ENCODE data around the gene COX8A. TPM values are rescaled to one million over a fixed set of nuclear protein-coding genes. Genes with fewer than 3 reads are reported as not detected.

The COX8A gene
- total and polyA plus RNA-seq, 9 of the 15 experiments (the other 6 are each of a cell fraction or from before 2014, with no cell fraction given), result 274 to 1,206 (median 526) TPM

GRCh38 chr11:63938479-63939396 is 35.7 kb upstream of the COX8A start, which contains the start of gene NAA40 (continued):
- TF ChIP-seq, protein P1, sequence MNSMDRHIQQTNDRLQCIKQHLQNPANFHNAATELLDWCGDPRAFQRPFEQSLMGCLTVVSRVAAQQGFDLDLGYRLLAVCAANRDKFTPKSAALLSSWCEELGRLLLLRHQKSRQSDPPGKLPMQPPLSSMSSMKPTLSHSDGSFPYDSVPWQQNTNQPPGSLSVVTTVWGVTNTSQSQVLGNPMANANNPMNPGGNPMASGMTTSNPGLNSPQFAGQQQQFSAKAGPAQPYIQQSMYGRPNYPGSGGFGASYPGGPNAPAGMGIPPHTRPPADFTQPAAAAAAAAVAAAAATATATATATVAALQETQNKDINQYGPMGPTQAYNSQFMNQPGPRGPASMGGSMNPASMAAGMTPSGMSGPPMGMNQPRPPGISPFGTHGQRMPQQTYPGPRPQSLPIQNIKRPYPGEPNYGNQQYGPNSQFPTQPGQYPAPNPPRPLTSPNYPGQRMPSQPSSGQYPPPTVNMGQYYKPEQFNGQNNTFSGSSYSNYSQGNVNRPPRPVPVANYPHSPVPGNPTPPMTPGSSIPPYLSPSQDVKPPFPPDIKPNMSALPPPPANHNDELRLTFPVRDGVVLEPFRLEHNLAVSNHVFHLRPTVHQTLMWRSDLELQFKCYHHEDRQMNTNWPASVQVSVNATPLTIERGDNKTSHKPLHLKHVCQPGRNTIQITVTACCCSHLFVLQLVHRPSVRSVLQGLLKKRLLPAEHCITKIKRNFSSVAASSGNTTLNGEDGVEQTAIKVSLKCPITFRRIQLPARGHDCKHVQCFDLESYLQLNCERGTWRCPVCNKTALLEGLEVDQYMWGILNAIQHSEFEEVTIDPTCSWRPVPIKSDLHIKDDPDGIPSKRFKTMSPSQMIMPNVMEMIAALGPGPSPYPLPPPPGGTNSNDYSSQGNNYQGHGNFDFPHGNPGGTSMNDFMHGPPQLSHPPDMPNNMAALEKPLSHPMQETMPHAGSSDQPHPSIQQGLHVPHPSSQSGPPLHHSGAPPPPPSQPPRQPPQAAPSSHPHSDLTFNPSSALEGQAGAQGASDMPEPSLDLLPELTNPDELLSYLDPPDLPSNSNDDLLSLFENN (IDR thresholded peaks at IDR 0.05; ENCODE audit: low read depth in 2 of 2, low read length in 2 of 2), result 0 out of 4 replicates have a peak, but pooled peaks of 1 of the 2 experiments have one; percentile 9
- TF ChIP-seq CBX3 (IDR thresholded peaks at IDR 0.05; ENCODE audit: borderline replicate concordance in 1 of 2, low read length in 2 of 2) (peak in 1 of 2 experiments; percentile 62; a peak in 1 of 3 replicates), SRF (CRISPR knock-in tag; IDR thresholded peaks at IDR 0.05) (peak in 1 of 2 experiments; percentile 10; a peak in 1 of 4 replicates), CREB1 (IDR thresholded peaks at IDR 0.05) (peak; percentile 98), CREB1 (CRISPR knock-in tag; IDR thresholded peaks at IDR 0.05) (peak; percentile 99), SOX6 (IDR thresholded peaks at IDR 0.05) (0 out of 2 replicates have a peak, but pooled peaks have one; percentile 29), ZNF224 (CRISPR knock-in tag; IDR thresholded peaks at IDR 0.05) (peak; percentile 39; the same call in 1 of the 2 replicates), POLR2A (conservative IDR thresholded peaks at IDR 0.05) (peak; percentile 57), EGR1 (conservative IDR thresholded peaks at IDR 0.05) (peak; percentile 84), ZNF785 (CRISPR knock-in tag; IDR thresholded peaks at IDR 0.05) (no peak), SIN3B (IDR thresholded peaks at IDR 0.05; ENCODE audit: low read depth) (peak; percentile 78), ZNF764 (CRISPR knock-in tag; IDR thresholded peaks at IDR 0.05; ENCODE audit: low read depth) (no peak), HMGN3 (IDR thresholded peaks at IDR 0.05; ENCODE audit: borderline replicate concordance, extremely low read depth, insufficient read length, low read depth, low read length) (peak; percentile 73), CSDE1 (IDR thresholded peaks at IDR 0.05) (peak in 1 of 2 experiments; percentile 97; a peak in 2 of 4 replicates), HSF4 (CRISPR knock-in tag; IDR thresholded peaks at IDR 0.05; ENCODE audit: borderline replicate concordance) (0 out of 2 replicates have a peak, but pooled peaks have one; percentile 21), TOE1 (IDR thresholded peaks at IDR 0.05; ENCODE audit: borderline replicate concordance) (peak; percentile 76; the same call in 1 of the 2 replicates), TOE1 (CRISPR knock-in tag; IDR thresholded peaks at IDR 0.05; ENCODE audit: borderline replicate concordance, low read depth) (no peak), MNT (conservative IDR thresholded peaks at IDR 0.05) (peak; percentile 71 to 92)
- TF ChIP-seq, protein P2, sequence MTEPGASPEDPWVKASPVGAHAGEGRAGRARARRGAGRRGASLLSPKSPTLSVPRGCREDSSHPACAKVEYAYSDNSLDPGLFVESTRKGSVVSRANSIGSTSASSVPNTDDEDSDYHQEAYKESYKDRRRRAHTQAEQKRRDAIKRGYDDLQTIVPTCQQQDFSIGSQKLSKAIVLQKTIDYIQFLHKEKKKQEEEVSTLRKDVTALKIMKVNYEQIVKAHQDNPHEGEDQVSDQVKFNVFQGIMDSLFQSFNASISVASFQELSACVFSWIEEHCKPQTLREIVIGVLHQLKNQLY (CRISPR knock-in tag; conservative IDR thresholded peaks at IDR 0.05), result no peak

Data from K562 (cell line).